NCI-H1048 (cell line): ENCODE measurements around the gene PPP6R3.
"Not testable (repeated sequence)": the region's sequence is repeated elsewhere in the genome, so short reads cannot be mapped to it uniquely, and the experiment has no call there.

Source experiments
- DNase-seq: peaks from one replicate; lab custom pipeline; 2025; lab: John Stamatoyannopoulos, UW

The PPP6R3 gene

DNA sequence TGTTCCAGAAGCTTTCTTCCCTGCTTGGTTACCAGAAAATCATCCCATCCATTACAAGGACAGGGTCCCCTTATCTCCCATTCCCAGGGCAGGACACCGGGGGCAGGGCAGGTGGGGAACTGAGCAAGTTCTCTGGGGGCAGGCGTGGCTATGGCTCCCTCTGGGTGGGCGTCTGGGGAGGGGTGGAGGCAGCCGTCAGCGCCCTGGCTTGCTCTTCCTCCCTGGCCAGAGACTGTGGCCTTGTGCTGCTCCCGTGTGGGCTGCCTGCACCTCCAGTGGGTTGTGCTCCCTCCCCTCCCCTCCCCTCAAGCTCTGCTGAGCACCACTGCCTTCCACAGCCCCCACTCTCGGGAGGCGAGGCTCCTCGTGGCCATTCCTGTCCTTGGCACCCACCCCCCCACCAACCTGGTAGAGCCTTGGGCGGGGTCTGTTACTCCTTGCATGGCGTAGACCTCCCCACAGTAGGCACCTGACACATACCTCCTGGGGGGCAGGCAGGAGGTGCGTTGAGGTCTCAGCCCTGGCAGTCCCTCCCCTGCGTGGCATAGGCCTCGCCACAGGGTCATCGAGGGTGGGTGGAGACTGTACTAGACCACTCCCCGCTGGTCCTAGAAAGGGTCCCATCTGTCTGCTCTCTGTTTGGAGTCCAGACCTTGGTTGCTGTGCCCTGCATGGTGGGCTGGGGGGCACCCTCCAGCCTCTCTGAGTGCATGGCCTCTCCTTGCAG is 24.2 kb upstream of the PPP6R3 start:
- no peak for DNase-seq

DNA sequence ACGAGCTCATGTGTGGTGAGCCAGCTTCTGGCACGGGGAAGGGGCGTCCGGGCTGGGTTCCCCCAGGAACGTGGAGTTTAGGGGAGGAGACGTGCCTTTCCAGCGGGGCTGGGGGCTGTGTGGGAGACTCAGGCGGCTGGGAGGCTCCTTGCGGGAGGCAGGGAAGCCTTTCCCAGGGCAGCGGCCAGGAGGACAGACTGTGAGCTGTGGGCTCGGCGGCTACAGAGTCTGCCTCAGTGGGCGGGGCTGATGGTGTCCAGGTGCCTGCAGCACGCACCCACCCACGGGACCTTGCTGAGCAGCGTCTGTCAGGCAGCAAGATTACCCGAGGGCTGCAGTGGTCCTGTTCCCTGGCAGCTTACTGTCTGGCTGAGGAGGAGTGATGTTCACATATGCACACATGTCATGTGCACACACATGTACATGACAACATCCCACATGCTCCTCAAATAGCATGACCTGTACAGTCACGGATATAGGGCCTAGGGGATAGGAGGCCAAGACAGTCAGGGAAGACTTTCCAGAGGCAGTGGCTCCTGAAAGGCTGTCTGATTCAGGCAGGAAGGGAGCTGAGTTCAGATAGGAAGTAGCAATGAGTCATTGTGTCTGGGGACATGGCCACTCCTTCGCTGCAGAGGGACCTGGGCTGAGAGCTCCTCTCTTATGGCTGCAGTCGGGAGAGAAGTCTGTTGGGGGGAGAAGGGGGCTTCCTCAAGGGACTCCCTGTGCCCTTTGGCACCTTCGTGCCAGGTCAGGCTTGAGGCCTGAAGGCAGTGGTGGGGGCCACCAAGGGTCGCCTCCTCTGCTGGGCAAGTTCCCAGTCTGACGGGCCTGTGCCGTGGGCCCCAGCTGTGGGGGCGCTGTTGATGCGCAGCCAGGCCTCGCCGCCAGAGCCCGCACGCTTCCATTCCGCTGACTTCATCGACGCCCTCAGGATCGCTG is 23.3 kb upstream of the PPP6R3 start:
- no peak for DNase-seq

DNA sequence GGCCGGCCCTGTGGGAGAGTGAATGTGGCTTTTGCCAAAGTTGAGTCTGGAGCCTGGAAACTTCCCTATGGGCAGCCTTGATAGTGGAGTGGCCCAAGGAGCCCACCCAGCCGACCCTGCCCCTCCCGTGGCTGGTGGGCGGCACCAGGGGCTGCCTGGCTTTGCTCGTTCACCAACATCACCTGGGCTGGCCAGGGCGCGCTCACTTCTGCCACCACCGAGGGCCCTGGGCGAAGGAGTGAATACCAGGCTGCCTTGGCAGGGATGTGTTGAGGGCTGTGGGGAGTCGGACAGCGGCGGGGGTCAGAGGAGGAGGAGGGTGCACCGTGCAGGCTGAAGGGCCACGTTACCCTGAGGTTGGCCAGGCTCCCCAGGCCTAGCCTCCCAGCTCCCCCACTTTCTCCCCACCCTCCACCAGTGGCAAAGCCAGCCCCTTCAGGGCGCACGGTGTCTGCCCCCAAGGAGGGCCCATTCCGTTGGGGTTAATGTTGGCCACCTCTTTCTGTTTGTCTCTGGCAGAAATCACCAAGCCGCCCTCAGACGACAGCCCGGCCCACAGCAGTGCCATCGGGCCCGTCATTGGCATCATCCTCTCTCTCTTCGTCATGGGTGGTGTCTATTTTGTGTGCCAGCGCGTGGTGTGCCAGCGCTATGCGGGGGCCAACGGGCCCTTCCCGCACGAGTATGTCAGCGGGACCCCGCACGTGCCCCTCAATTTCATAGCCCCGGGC is 22.5 kb upstream of the PPP6R3 start:
- no peak for DNase-seq

DNA sequence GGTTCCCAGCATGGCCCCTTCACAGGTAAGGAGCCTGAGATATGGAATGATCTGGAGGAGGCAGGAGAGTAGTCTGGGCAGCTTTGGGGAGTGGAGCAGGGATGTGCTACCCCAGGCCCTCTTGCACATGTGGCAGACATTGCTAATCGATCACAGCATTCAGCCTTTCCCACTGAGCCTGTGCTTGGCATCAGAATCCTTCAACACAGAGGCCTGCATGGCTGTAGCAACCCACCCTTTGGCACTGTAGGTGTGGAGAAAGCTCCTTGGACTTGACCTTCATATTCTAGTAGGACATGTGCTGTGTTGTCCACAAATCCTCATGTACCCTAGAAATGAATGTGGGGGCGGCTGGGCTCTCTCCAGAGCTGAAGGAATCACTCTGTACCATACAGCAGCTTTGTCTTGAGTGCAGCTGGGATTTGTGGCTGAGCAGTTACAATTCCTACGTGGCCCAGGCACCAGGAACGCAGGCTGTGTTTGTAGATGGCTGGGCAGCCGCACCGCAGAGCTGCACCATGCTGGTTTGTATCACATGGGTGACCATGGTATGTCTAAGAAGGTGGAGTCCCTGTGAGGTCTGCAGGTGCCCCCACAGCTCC is 21.8 kb upstream of the PPP6R3 start:
- no peak for DNase-seq

DNA sequence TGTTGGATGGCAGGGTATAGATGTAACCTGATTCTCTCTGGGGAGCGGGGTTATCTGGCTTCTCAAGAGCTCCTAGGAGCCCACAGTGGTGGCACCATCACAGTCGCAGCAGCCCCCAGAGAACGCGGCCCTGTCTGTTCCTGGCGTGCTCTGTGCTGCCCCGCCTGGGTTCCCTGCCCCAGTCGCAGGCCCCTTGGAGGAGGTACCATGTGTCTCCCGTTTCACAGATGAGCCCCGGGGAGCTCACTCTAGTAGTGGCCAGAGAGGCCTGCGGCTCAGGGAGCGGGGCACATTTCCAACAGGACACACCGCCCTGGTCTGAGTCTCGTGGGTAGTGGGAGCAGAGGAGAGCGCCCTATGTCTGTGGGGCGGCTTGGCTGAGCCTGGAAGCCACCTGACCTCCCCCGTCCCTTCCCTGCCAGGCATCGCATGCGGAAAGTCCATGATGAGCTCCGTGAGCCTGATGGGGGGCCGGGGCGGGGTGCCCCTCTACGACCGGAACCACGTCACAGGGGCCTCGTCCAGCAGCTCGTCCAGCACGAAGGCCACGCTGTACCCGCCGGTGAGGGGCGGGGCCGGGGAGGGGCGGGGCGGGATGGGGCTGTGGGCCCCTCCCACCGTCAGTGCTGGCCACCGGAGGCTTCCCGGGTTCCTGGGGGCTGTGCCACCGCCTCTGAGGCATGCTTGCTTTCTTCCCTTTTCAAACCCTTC is 21.0 kb upstream of the PPP6R3 start:
- no peak for DNase-seq

DNA sequence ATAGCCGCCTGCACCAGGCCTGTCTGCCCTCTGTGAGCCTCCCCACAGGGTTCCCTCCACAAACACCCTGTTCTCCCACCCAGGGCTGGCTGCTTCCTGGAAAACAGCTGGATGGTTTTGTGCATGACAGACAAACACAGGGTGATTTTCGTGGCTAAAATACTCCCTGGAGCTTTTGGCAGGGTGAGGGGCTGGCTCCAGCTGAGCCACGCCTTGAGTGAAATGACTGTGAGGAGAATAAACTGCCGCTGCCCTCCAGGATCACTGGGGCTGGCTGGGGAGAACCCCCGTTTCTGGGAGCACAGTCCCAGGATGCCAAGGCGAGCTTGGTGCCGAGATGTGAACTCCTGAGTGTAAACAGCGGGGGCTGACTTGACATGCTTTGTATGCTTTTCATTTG is 20.3 kb upstream of the PPP6R3 start:
- DNase-seq: no peak

DNA sequence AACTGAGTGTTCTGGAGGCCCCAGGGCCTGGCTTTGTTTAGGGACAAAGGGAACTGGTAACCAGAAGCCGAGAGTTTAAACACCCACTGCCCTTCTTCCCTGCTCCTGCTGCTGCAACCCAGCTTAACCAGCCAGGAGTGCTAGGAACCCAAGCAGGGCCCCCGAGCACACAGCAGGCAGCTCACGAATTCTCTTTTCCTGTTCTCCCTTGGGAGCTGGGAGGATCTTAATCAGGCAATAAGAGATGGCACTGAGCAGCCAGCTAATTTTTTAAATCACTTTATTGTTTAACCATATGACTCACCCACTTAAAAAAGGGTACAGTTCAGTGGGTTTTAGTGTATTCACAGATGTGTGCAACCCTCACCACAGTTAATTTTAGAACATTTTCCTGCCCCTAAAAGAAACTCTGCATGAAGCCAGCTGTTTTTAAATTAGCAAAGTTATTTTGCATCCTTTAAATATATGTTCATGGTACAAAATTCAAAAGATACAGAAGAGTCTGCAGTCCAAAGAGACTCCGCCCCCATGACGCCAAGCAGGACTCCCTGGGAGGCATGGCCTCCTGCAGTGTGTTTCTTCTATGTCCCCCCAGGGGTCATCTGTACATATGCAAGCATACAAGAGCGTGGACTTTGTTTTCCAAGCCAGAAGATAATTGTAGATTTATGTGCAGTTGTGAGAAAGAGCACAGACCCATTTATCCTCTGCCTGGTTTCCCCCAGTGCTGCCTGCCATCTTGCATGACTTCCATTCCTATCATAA is 18.9 kb upstream of the PPP6R3 start:
- no peak for DNase-seq

DNA sequence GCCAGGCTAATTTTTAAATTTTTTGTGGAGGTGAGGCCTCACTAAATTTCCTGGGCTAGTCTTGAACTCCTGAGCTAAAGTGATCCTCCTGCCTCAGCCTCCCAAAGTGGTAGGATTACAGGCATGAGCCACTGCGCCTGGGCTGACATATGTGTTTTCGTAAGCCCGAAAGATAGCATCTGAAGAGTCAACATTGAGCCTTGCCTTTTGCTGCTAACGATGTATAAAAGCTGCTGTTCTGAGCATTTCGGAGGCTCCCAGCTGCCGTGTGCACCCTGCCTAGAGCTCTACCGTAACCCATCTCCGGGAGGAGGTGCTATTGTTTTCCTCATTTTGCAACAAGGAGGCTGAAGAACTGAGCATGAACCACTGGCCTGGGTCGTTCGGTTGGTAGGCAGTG is 18.1 kb upstream of the PPP6R3 start:
- DNase-seq: no peak

DNA sequence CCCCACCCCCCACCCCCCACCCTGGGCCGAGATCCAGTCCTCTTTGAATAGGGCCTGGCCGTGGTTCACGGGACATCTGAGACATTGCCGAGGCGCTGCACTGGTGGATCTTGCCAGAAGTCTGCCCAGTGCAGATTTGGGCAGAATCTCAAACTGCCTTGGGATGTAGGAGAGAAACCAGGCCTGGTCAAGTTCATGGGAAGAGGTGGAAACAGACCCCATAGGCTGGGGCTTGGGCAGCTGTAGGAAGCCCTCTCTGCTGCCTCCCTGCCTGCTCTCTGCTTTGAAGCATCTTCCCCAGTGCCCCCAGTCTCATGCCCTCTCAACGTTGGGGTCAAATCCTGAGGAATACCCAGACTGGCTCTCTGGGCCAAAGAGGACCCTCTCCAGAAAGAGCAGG is 16.0 kb upstream of the PPP6R3 start:
- no peak for DNase-seq

DNA sequence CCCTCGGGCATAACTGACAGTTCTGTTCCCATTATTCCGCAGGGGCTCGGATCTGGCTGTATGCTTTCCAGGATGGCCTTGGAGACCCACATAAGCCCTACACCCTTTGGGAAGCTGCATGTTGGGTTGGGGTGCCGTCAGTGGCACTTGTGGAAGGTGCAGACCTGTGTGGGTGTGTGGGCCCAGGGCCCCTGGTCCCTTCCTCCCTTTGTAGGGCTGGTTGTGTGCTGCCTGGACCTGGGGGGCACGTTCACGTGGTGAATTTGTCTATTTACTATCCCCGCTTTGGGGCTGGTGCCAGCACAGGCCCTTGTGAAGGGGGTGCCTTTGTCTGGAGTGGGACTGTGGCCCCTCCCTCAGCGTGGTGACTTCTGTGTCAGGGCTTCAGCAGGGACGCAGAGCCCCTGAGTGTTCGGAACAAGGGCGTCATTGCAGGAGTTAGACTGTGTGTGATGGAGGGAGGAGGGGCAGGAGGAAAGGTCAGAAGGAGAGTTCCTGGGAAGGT is 15.0 kb upstream of the PPP6R3 start:
- no peak for DNase-seq

DNA sequence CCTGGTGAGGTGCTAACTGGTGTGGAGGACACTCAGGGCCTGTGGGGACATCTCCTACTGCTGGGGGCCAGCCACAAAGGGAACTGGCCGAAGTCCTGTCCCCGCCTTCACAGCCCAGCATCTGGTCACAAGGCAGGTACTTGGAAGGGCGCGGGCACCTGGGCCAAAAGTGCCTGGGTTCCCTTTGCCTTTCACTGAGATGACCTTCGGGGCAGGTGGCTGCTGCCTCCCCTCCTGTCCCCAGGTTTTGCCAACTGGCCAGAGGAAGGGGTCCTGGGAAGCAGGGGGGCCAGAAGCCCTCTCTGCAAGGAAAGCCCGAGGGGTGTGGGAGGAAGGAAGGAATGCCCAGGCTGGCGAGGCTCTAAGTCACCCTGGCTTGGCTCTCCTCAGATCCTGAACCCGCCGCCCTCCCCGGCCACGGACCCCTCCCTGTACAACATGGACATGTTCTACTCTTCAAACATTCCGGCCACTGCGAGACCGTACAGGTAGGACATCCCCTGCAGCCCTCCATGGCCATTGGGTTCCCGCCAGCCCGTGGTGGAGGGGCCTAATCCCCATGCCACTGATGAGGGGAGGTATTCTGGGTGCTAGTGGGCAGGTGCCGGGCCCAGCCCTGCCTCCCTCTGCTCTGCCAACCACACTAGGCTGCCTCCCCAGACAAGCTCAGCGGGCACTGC is 14.4 kb upstream of the PPP6R3 start:
- DNase-seq: no peak

DNA sequence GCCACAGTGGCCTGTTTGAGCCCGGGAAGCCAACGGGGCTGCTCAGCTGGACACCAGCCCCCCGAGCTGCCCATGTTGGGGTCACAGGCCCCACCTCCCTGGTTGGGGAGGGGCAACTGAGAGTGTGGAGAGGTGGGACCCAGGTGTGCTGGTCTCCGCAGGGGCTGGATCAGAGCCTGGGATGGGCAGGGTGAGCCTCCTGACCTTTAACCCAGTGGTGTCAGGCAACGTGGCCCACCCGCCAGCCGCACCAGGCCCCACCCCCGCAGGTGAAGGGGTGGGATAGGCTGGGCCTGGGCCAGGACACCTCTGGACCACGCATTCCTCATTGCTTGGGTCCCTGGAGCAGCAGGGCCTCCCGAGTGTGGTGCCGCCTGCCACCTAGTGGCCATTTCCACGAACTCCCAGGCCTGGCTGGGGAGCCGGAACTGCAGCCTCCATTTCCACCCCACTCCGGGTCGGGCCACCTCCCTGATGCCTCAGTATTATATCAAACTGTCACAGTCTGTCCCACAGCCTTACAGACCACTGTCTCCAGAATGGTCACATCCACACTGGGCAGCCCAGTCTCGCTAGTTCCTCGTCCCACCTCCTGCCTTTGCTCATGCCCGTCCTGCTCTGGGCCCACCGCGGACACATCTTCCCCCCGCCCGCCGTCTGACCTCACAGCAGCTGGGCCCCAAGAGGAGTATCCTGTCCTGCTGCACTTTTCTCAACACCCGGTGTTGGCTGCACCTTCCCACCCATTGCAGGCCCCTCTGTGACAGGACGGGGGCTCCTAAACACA is 13.3 kb upstream of the PPP6R3 start:
- DNase-seq: peak; percentile 24

DNA sequence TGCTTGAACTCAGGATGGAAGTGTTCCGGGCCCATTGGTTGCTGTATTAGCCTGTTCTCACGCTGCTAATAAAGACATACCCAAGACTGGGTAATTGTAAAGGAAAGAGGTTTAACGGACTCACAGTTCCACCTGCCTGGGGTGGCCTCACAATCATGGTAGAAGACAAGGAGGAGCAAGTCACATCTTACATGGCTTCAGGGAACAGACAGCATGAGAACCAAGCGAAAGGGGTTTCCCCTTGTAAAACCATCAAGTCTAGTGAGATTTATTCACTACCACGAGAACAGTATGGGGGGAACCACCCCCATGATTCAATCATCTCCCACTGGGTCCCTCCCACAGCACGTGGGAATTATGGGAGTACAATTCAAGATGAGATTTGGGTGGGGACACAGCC is 12.6 kb upstream of the PPP6R3 start:
- DNase-seq: not testable (repeated sequence)

DNA sequence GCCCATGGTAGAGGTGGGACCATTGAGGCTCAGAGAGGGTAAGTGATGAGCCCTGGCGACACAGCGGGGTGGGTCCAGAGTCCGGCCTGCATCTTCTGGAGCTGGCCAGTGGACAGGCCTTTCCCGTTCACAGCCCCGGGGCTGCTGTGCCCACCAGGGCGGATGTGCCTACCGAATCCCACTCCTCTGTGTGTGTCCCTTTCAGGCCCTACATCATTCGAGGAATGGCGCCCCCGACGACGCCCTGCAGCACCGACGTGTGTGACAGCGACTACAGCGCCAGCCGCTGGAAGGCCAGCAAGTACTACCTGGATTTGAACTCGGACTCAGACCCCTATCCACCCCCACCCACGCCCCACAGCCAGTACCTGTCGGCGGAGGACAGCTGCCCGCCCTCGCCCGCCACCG is 11.9 kb upstream of the PPP6R3 start:
- DNase-seq: no peak

DNA sequence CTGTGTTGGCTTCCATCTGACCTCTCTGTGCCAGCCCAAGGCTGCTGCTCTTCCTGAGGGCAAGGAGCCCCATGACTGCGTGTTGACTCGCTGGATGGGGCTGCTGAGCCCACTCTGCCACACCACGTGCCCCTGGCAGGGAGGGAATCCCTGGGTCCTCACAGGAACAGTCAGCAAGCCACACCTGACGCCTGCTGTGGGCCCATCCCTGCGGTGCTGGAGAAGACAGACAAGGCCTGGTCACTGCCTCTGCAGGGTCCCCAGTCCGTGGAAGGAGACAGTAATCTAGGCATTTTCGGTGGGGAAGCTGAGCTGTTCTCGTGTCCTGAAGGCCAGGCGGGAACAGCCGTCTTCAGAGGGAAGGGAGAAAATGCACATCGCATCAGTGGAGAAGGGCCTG is 10.6 kb upstream of the PPP6R3 start:
- no peak for DNase-seq

DNA sequence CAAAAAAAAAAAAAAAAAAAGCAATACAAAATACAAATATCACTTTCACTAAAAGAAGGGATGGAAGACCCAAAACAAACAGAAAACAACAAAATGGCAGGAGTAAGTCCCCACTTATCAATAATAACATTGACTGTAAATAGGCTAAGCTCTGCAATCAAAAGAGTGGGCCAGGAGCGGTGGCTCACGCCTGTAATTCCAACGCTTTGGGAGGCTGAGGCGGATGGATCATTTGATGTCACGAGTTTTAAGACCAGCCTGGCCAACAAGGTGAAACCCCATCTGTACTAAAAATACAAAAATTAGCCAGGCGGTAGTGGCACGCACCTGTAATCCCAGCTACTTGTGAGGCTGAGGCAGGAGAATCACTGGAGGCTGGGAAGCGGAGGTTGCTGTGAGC is 9.8 kb upstream of the PPP6R3 start:
- no peak for DNase-seq

DNA sequence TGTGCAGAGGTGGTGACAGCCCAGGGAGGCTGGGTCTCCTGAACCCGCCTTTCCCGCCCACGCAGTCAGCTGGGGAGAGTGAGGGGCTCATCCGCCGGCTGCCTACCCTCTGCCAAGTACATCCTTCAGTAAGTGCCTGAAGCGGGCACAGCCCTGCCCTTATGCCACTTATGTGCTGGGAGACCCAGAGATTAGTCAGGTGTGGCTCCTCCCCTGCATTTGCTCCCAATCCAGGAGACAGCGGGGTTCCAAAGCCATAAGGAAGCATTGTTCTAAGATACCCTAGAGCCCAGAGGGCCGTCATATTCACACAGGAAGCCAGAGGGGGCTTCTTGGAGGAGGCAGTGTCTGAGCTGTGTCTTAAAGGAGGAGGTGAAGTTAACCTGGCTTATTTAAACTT is 5.8 kb upstream of the PPP6R3 start:
- no peak for DNase-seq

DNA sequence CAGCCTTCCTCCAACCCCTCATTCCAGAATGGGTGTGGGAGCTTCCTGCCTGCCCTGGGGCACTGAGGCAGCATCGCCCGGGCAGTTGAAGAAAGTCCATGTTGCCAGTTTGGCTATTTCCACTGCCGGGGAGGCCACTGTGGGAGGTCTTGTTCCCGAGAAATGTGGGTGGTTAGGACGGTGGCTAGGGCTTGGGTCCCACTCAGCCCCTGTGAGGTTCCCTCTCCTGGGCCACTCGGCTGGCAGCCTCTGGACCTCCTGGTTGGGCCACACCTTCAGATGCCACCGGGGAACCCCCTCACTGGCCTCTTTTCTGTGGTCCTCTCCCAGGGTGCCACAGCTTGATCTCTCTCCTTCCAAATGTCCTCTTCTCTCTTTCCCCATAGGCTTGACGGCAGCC is 5.1 kb upstream of the PPP6R3 start:
- DNase-seq: no peak

DNA sequence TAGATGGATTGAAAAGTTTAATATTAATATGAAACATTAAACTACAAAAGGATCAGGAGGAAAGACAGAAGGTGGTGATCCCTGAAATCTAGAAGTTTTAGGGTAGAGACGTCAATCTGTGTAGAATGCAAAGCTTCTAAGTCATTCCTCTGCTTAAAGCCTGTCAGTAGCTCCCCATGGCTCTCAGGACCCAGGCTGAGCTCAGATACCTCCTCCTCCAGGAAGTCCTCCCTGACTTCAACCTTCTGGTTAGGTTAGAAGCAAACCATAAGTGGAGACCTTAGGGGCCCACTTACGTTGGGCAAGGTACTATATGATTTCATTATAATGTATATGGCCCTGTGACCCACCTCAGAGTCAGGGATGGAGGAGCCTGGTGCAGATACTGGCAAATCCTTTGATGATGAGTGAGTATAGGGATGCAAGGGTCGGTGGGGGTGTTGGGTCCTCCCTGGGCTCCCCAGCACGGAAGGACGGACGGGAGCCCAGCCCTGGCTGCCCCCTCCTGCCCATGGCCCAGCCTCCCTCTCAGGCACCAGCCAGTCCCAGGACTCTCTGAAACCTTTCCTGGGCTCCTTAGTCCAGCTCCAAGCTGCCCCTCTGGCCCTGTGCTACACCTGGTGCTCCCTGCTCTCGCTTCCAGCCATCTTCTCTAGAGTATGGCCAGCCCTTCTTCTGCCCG is 3.2 kb upstream of the PPP6R3 start:
- no peak for DNase-seq
